Karpas-422 (cell line): Measurements from ENCODE around the gene RP2. TPM values are rescaled to one million over a fixed set of nuclear protein-coding genes. Genes with fewer than 3 reads are reported as not detected.

Source experiments
- total RNA-seq: library from RNA; depleted of rRNA; stranded (reverse); fragments of >200 nt; shearing (Covaris generic); gene quantifications from 2 replicates; pipeline ENCODE4 v1.2.3, GENCODE V29; 2014; ENCODE audit warnings: low replicate concordance; rRNA removed

The RP2 gene
- total RNA-seq, 1 experiment from 2014 or later, result 17.0 TPM

Other genes starting within 250 kb of the RP2 start
- gene SLC9A7, start 77.9 kb upstream of the RP2 start, total RNA-seq, result under 0.01 TPM in 1 of 2 replicates, not detected in the other
- gene JADE3, start 75.4 kb downstream of the RP2 start, total RNA-seq, result 0.07 and 0.29 TPM in 2 replicates
- not detected in 2 replicates for gene RGN, start 241.4 kb downstream of the RP2 start, total RNA-seq